Peyer's patch (tissue), 4 donors: ENCODE measurements around the gene ZSCAN21.

Experiments used
- CTCF ChIP-seq, 6 experiments: fragments of 450-650 bp in 4 of 6; fragments of 200-600 bp in 2 of 6; sonication (generic) in 1 of 6; IDR thresholded peaks; one replicate each; pipeline ENCODE4 v1.5.1; 2017 to 2019; ENCODE audit warnings: antibody characterized with exemption in 6 of 6, mild to moderate bottlenecking in 3 of 6, moderate library complexity in 1 of 6
- POLR2A ChIP-seq, 2 donors: fragments of 450-650 bp; IDR thresholded peaks; one replicate each; pipeline ENCODE4 v1.5.1; 2017; ENCODE audit warnings: antibody characterized with exemption in 2 of 2, mild to moderate bottlenecking in 2 of 2, moderate library complexity in 2 of 2

- TF ChIP-seq CTCF (IDR thresholded peaks at IDR 0.05) = no peak
- no peak for TF ChIP-seq POLR2A (IDR thresholded peaks at IDR 0.05)
These were observed 41.0 kb upstream of the ZSCAN21 start for GRCh38 chr7:100008525-100008924.
